Uterus (tissue), 2 donors: Measurements from ENCODE around the gene DCLK3.

Source experiments
- POLR2A ChIP-seq, 2 donors: fragments of 450-650 bp; IDR thresholded peaks; one replicate each; pipeline ENCODE4 v1.6.1; 2016; ENCODE audit warnings: antibody characterized with exemption in 2 of 2, mild to moderate bottlenecking in 1 of 2, moderate library complexity in 1 of 2
- TF ChIP-seq, protein P1 (sequence below), 4 experiments: fragments of 200-600 bp in 2 of 4; fragments of 450-650 bp in 2 of 4; sonication (generic) in 2 of 4; IDR thresholded peaks; one replicate each; pipeline ENCODE4 v1.5.1; 2016 to 2019; ENCODE audit warnings: antibody characterized with exemption in 4 of 4, mild to moderate bottlenecking in 2 of 4, moderate library complexity in 1 of 4

DNA sequence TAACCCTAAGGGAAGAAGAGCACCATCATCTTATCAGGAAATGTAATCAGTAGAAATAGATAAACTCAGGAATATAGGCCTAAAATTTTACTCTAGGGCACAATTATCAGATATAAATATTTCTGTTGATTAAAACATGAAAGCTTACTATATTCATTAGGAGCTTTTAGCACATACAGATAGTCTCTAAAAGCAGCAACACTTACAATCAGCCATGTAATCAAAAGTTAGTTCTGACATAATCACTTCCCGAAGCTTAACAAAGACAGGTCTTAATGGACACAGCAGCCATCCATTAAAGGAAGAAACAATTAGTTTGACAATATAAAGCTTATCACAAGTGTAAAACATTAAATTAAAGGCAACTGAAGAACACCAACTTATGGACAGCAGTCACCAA is 30.6 kb downstream of the DCLK3 start:
- TF ChIP-seq, protein P1, sequence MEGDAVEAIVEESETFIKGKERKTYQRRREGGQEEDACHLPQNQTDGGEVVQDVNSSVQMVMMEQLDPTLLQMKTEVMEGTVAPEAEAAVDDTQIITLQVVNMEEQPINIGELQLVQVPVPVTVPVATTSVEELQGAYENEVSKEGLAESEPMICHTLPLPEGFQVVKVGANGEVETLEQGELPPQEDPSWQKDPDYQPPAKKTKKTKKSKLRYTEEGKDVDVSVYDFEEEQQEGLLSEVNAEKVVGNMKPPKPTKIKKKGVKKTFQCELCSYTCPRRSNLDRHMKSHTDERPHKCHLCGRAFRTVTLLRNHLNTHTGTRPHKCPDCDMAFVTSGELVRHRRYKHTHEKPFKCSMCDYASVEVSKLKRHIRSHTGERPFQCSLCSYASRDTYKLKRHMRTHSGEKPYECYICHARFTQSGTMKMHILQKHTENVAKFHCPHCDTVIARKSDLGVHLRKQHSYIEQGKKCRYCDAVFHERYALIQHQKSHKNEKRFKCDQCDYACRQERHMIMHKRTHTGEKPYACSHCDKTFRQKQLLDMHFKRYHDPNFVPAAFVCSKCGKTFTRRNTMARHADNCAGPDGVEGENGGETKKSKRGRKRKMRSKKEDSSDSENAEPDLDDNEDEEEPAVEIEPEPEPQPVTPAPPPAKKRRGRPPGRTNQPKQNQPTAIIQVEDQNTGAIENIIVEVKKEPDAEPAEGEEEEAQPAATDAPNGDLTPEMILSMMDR (IDR thresholded peaks at IDR 0.05): no peak
- TF ChIP-seq POLR2A (IDR thresholded peaks at IDR 0.05): no peak
